Measurements from ENCODE around the gene EVC. TPM values are rescaled to one million over a fixed set of nuclear protein-coding genes. Genes with fewer than 3 reads are reported as not detected.

The EVC gene
- total RNA-seq, 1 donor from 2014 or later, result 41.4 TPM

DNA sequence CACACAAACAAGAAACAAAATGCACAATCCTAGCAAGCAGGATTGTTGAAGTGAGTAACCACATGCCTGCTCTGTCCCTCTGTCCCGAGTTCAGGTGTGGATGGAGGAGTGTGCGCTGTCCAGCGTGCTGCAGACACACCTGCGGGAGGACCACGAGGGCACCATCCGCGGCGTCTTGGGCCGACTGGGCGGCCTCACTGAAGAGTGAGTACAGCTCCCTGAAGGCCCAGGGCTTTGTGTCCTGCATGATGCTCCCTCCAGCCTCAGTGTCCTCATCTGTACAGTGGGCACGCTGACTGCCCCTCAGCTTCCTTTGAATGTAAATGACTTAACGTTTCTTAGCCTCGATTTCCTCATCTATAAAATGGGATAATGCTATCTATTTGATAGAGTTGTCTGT lies 82.5 kb downstream of the EVC start:
- TF ChIP-seq, protein P1, sequence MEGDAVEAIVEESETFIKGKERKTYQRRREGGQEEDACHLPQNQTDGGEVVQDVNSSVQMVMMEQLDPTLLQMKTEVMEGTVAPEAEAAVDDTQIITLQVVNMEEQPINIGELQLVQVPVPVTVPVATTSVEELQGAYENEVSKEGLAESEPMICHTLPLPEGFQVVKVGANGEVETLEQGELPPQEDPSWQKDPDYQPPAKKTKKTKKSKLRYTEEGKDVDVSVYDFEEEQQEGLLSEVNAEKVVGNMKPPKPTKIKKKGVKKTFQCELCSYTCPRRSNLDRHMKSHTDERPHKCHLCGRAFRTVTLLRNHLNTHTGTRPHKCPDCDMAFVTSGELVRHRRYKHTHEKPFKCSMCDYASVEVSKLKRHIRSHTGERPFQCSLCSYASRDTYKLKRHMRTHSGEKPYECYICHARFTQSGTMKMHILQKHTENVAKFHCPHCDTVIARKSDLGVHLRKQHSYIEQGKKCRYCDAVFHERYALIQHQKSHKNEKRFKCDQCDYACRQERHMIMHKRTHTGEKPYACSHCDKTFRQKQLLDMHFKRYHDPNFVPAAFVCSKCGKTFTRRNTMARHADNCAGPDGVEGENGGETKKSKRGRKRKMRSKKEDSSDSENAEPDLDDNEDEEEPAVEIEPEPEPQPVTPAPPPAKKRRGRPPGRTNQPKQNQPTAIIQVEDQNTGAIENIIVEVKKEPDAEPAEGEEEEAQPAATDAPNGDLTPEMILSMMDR (IDR thresholded peaks at IDR 0.05; ENCODE audit: insufficient read depth, low read length, poor library complexity, severe bottlenecking), result no peak
- Histone ChIP-seq H3K4me3 (ENCODE audit: low read depth, low read length) (no peak overlapping the region), H3K27me3 (ENCODE audit: control insufficient read depth, insufficient read depth, low read length) (no peaks in the 10 kb centered on the region), H3K36me3 (ENCODE audit: control insufficient read depth, insufficient read depth, low read length) (peaks cover 6% of the 10 kb centered on the region)
- no peak for DNase-seq (ENCODE audit: low read depth)

DNA sequence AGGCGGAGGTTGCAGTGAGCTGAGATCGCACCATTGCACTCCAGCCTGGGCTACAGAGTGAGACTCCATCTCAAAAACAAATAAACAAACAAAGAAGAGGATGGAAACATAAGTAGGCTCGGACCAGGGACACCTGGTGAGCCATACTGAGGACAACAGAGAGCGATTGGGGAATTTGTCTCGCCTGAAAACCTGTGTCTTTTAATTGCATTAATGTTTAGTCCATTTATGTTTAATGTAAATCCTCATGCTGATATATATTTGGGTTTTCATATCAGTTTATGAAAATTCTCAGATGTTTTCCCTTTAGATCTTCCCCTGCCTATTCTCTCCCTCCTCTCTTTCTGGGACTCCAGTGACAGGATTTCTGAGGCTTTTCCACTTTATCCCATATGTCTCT lies 84.6 kb downstream of the EVC start:
- Histone ChIP-seq H3K36me3 (ENCODE audit: control insufficient read depth, insufficient read depth, low read length) (peaks cover 6% of the 10 kb centered on the region), H3K27me3 (ENCODE audit: control insufficient read depth, insufficient read depth, low read length) (no peaks in the 10 kb centered on the region), H3K4me3 (ENCODE audit: low read depth, low read length) (no peak overlapping the region)
- DNase-seq (ENCODE audit: low read depth), result no peak
- TF ChIP-seq, protein P1 (IDR thresholded peaks at IDR 0.05; ENCODE audit: insufficient read depth, low read length, poor library complexity, severe bottlenecking), result no peak

DNA sequence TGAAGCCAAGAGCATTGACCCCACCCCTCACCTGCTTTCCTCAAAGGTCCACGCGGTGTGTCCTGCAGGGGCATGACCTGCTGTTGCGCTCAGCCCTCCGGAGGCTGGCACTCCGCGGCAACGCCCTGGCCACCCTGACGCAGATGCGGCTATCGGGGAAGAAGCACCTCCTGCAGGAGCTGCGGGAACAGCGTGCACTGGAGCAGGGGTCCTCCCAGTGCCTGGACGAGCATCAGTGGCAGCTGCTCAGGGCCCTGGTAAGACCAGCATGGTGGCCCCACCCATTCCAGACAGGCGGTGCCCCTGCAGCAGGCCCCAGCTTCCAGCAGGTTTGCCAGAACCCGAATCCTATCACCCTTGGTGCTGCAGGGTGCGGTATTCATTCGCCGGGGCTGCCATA lies 86.0 kb downstream of the EVC start:
- Histone ChIP-seq H3K27me3 (ENCODE audit: control insufficient read depth, insufficient read depth, low read length) (no peaks in the 10 kb centered on the region), H3K36me3 (ENCODE audit: control insufficient read depth, insufficient read depth, low read length) (peaks cover 4% of the 10 kb centered on the region), H3K4me3 (ENCODE audit: low read depth, low read length) (no peak overlapping the region)
- no peak for DNase-seq (ENCODE audit: low read depth)
- TF ChIP-seq, protein P1 (IDR thresholded peaks at IDR 0.05; ENCODE audit: insufficient read depth, low read length, poor library complexity, severe bottlenecking), result no peak

DNA sequence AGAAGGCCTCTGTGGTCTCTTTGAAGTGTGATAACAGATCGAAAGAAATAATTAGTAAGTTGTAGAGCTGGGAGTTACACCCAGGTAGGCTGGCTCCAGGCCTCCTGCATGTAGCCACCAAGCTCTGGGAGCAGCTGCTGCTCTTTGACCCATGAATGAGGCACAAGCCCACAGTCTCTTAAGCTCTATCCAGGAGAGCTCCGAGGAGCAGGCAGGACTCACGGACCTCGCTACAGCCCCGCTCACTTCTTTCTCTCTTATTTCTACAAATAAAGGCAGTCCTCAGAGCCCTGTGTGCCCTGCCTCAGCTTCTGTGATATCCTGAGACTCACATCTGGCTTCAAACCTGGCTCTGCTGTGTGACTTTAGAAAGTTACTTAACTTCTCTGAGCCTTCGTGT lies 86.9 kb downstream of the EVC start:
- Histone ChIP-seq H3K36me3 (ENCODE audit: control insufficient read depth, insufficient read depth, low read length) (peaks cover 4% of the 10 kb centered on the region), H3K27me3 (ENCODE audit: control insufficient read depth, insufficient read depth, low read length) (no peaks in the 10 kb centered on the region), H3K4me3 (ENCODE audit: low read depth, low read length) (no peak overlapping the region)
- TF ChIP-seq, protein P1 (IDR thresholded peaks at IDR 0.05; ENCODE audit: insufficient read depth, low read length, poor library complexity, severe bottlenecking), result no peak
- DNase-seq (ENCODE audit: low read depth), result no peak

DNA sequence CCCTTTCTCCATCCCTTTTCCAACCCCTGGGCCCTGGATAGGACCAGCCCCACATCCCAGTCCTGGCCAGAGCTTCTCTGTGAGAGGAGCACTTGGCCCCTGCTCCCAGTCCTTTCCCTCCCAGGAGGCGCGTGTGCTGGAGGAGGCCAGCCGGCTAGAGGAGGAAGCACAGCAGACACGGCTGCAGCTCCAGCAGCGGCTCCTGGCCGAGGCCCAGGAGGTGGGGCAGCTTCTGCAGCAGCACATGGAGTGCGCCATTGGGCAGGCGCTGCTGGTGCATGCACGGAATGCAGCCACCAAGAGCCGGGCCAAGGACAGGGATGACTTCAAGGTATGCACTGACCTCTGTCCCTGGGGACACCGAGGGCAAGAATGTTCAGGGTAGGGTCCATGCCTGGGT lies 87.5 kb downstream of the EVC start:
- peaks cover 3% of the 10 kb centered on the region for H3K36me3 ChIP-seq (ENCODE audit: control insufficient read depth, insufficient read depth, low read length)
- TF ChIP-seq, protein P1 (IDR thresholded peaks at IDR 0.05; ENCODE audit: insufficient read depth, low read length, poor library complexity, severe bottlenecking), result no peak
- no peaks in the 10 kb centered on the region for H3K27me3 ChIP-seq (ENCODE audit: control insufficient read depth, insufficient read depth, low read length)
- no peak overlapping the region for H3K4me3 ChIP-seq (ENCODE audit: low read depth, low read length)
- DNase-seq (ENCODE audit: low read depth), result no peak

DNA sequence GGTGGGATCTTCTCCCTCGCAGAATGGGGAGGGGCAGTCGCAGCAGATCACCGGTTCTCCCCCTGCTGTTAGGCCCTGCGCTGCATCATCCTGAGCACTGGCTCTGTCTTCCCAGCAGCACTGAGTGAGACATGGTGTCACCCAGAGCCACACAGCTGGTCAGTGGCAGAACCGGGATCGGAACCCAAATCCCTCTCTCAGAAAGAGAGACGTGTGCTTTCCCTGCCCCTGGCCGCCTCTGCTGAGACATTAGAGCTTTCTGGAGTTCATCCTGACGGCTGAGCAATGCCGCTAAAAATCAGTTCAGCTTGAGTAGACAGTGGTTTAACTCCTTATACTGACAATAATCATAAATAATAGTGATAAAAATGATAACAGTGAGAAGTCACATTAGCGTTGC lies 87.9 kb downstream of the EVC start:
- TF ChIP-seq, protein P1 (IDR thresholded peaks at IDR 0.05; ENCODE audit: insufficient read depth, low read length, poor library complexity, severe bottlenecking), result no peak
- H3K36me3 ChIP-seq (ENCODE audit: control insufficient read depth, insufficient read depth, low read length), result peaks cover 2% of the 10 kb centered on the region
- no peak for DNase-seq (ENCODE audit: low read depth)
- no peaks in the 10 kb centered on the region for H3K27me3 ChIP-seq (ENCODE audit: control insufficient read depth, insufficient read depth, low read length)
- no peak overlapping the region for H3K4me3 ChIP-seq (ENCODE audit: low read depth, low read length)

All from kidney epithelial cell (primary cell).